Mesothelial cell of epicardium (in vitro differentiated cells): Measurements from ENCODE around the gene PTPN14. TPM values are rescaled to one million over a fixed set of nuclear protein-coding genes. Genes with fewer than 3 reads are reported as not detected.
A peak's percentile ranks its signal among the peaks of the same experiment; 100 is the strongest.

Experiments
- DNase-seq, 2 experiments: peaks; one replicate each; pipeline ENCODE4 v3.0.0; 2021; ENCODE audit warnings: low spot score in 2 of 2; ENCODE audit not compliant: unreplicated experiment in 2 of 2
- H3K27ac Mint-ChIP-seq: 2 replicates; pipeline ENCODE4 v1.8.0; 2021; ENCODE audit warnings: mixed read lengths
- H3K27me3 Mint-ChIP-seq: 2 replicates; pipeline ENCODE4 v1.8.0; 2021; ENCODE audit warnings: low read depth, mixed read lengths
- H3K36me3 Mint-ChIP-seq: 2 replicates; pipeline ENCODE4 v1.8.0; 2021; ENCODE audit warnings: mixed read lengths
- H3K4me1 Mint-ChIP-seq: 2 replicates; pipeline ENCODE4 v1.8.0; 2021; ENCODE audit warnings: mixed read lengths
- H3K4me3 Mint-ChIP-seq: 2 replicates; pipeline ENCODE4 v1.8.0; 2021; ENCODE audit warnings: mild to moderate bottlenecking, moderate library complexity, mixed read lengths
- H3K9me3 Mint-ChIP-seq: 2 replicates; pipeline ENCODE4 v1.8.0; 2021; ENCODE audit warnings: mixed read lengths
- CTCF ChIP-seq: fragments of 200-600 bp; sonication (generic); IDR thresholded peaks from one replicate; pipeline ENCODE4 v1.5.0; 2021; ENCODE audit warnings: antibody characterized with exemption; ENCODE audit not compliant: unreplicated experiment
- total RNA-seq: library from RNA; stranded (reverse); gene quantifications from 3 replicates; pipeline ENCODE4 v1.2.1, GENCODE V29; 2021

PTPN14 gene
- total RNA-seq, 1 donor from 2014 or later: 75.8 TPM

DNA sequence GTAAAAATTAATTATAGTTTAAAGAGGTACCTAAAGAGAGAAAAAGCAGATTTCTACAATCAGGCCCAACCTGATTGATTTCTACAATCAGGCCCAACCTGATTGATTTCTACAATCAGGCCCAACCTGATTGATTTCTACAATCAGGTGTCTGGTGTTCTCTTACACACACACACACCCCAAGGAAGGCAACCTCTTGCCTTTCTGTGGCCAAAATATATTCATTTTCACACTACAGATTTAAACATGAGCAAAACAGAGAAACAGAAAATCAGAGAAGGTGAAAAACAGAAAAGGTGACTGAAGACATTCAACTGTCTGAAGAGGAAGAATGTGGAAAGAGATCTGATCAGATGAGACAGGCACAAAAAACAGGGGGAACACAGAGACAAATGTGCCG, 166.0 kb downstream of the PTPN14 start:
- Mint-ChIP-seq H3K4me1 (peaks cover 32% of the 10 kb centered on the region), H3K27me3 (no peaks in the 10 kb centered on the region), H3K9me3 (peaks cover 3% of the 10 kb centered on the region), H3K36me3 (peaks cover 43% of the 10 kb centered on the region), H3K27ac (peak overlapping the region; percentile 3), H3K4me3 (no peak overlapping the region)
- TF ChIP-seq CTCF: no peak
- DNase-seq: no peak

- H3K36me3 Mint-ChIP-seq: peaks cover 43% of the 10 kb centered on the region
- no peak for TF ChIP-seq CTCF
- H3K4me3 Mint-ChIP-seq: no peak overlapping the region
- DNase-seq: no peak
- H3K4me1 Mint-ChIP-seq: peaks cover 34% of the 10 kb centered on the region
- H3K9me3 Mint-ChIP-seq: peaks cover 3% of the 10 kb centered on the region
- no peaks in the 10 kb centered on the region for H3K27me3 Mint-ChIP-seq
- H3K27ac Mint-ChIP-seq: peak overlapping the region; percentile 39
Observed at GRCh38 chr1:214384373-214385079, 166.9 kb downstream of the PTPN14 start.

DNA sequence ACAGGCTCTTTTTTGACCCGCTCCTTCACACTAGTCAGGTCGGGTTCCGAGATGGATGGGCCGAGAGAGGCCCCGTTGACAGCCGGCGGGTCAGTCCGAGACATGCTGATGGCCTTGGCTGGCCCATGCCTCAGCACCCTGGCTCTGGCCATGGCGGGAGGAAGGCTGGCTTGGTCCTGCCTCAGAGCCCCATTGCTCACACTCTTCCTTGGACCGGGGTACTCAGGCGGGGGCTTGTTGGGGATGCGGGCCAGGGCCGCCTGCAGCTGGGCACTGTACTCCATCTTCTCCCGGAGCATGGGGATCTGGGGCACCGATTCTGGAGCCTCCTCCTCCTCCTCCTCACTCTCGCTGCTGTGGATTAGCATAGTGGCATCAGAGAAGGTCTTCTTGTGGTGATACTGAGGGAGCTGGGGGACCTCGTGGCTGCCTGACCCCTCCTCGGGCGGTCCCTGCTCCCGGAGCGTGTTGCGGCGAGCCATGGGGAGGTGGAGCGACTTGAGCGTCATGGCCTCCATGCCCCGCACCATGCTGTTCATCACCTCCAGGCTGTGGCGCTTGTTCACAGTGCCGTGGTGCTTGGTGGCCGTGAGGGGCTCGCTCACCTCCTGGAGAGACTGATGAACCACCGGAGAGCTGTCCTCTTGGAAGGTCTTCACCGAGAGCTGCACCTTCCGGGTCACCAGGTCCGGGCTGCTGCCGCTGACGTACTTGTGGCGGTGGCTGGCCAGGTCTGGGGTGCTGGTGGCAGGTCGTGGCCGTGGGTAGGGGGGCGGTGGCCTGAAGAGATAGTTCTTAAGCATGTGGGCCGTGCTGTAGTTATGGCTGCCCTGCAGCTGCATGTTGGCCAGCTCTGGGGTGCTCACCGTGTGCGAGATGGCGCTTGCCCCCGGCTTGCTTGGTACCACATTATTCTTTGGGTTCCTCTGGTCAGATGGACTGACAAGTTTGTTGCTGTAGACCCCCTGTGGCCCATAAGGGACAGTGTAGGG, 167.7 kb downstream of the PTPN14 start:
- Mint-ChIP-seq H3K4me1 (peaks cover 37% of the 10 kb centered on the region), H3K9me3 (peaks cover 3% of the 10 kb centered on the region), H3K36me3 (peaks cover 43% of the 10 kb centered on the region), H3K27ac (no peak overlapping the region), H3K4me3 (no peak overlapping the region), H3K27me3 (no peaks in the 10 kb centered on the region)
- no peak for TF ChIP-seq CTCF
- no peak for DNase-seq

- H3K9me3 Mint-ChIP-seq: peaks cover 3% of the 10 kb centered on the region
- TF ChIP-seq CTCF: no peak
- H3K27ac Mint-ChIP-seq: peak overlapping the region; percentile 96
- DNase-seq: no peak
- H3K27me3 Mint-ChIP-seq: no peaks in the 10 kb centered on the region
- peaks cover 35% of the 10 kb centered on the region for H3K36me3 Mint-ChIP-seq
- peaks cover 57% of the 10 kb centered on the region for H3K4me1 Mint-ChIP-seq
- H3K4me3 Mint-ChIP-seq: no peak overlapping the region
Observed at GRCh38 chr1:214380986-214381695, 170.3 kb downstream of the PTPN14 start.

- Mint-ChIP-seq H3K9me3 (peaks cover 3% of the 10 kb centered on the region), H3K27ac (peak overlapping the region; percentile 96), H3K27me3 (no peaks in the 10 kb centered on the region), H3K4me3 (no peak overlapping the region), H3K4me1 (peaks cover 65% of the 10 kb centered on the region), H3K36me3 (peaks cover 34% of the 10 kb centered on the region)
- no peak for TF ChIP-seq CTCF
- DNase-seq: peak in 1 of 2 experiments; percentile 67
Observed at GRCh38 chr1:214380396-214380795, 171.0 kb downstream of the PTPN14 start.
